ENCODE measurements around the gene ABR. TPM values are rescaled to one million over a fixed set of nuclear protein-coding genes. Genes with fewer than 3 reads are reported as not detected.
A peak's percentile ranks its signal among the peaks of the same experiment; 100 is the strongest.

The ABR gene
- total RNA-seq, 1 experiment from 2014 or later = 172 TPM

GRCh38 chr17:1147664-1148063, 32.1 kb downstream of the ABR start:
- Histone ChIP-seq H3K4me3 (ENCODE audit: low read depth in 2 of 2, low read length in 2 of 2) (no peak overlapping the region), H3K4me1 (ENCODE audit: control insufficient read depth, insufficient read depth, low read length) (no peaks in the 10 kb centered on the region), H3K36me3 (ENCODE audit: control insufficient read depth, insufficient read depth, low read length) (no peaks in the 10 kb centered on the region), H3K27ac (ENCODE audit: low read length) (no peak overlapping the region), H3K9me3 (ENCODE audit: control insufficient read depth, insufficient read depth, low read depth, low read length) (no peaks in the 10 kb centered on the region), H3K27me3 (ENCODE audit: control insufficient read depth, insufficient read depth, low read length) (no peaks in the 10 kb centered on the region)
- DNase-seq (ENCODE audit: low read depth, low spot score) = peak; percentile 39
- CTCF ChIA-PET = interaction anchor here (0.6 to 1.2 kb wide), 4 partner anchors 25 to 103 kb away, joined by 3 to 13 read pairs (median 4); no protein-coding TSS in a partner anchor
- ATAC-seq = peak; percentile 84
- intact Hi-C loops (cut with micrococcal nuclease; ENCODE audit: unreplicated experiment) = no loop called here
- in situ Hi-C loops (cut with HindIII; ENCODE audit: low pct_unique_long_range_greater_than_20kb, low sequenced_read_pairs) = no loop called here
- no TSS peak for BruUV-seq (replicated peaks)
- POLR2A ChIA-PET = no interaction called here
- no peak for TF ChIP-seq REST (IDR thresholded peaks at IDR 0.05; ENCODE audit: insufficient read depth in 1 of 2, low read depth in 2 of 2, low read length in 1 of 2)
- no peak for TF ChIP-seq TCF7L2 (IDR thresholded peaks at IDR 0.05; ENCODE audit: low read depth, low read length)
- no peak for TF ChIP-seq SIN3A (IDR thresholded peaks at IDR 0.05; ENCODE audit: borderline replicate concordance, insufficient read depth, low read depth, low read length)
- TF ChIP-seq POLR2AphosphoS5 (IDR thresholded peaks at IDR 0.05; ENCODE audit: low read depth, low read length) = no peak
- TF ChIP-seq CTCF (IDR thresholded peaks at IDR 0.05) = no peak; the same call in 1 of the 2 replicates

- no TSS peak for BruUV-seq (replicated peaks)
- ChIA-PET POLR2A (no interaction called here), CTCF (interaction anchor here (1.2 kb wide), 2 partner anchors 24 to 88 kb away, joined by 3 read pairs; no protein-coding TSS in a partner anchor)
- H3K27ac ChIP-seq (ENCODE audit: low read length) = no peak overlapping the region
- no peaks in the 10 kb centered on the region for H3K36me3 ChIP-seq (ENCODE audit: control insufficient read depth, insufficient read depth, low read length)
- H3K4me1 ChIP-seq (ENCODE audit: control insufficient read depth, insufficient read depth, low read length) = no peaks in the 10 kb centered on the region
- DNase-seq (ENCODE audit: low read depth, low spot score) (no peak), ATAC-seq (no peak)
- intact Hi-C loops (cut with micrococcal nuclease; ENCODE audit: unreplicated experiment) (no loop called here), in situ Hi-C loops (cut with HindIII; ENCODE audit: low pct_unique_long_range_greater_than_20kb, low sequenced_read_pairs) (no loop called here)
- no peak overlapping the region for H3K4me3 ChIP-seq (ENCODE audit: low read depth in 2 of 2, low read length in 2 of 2)
- TF ChIP-seq CTCF (IDR thresholded peaks at IDR 0.05) (no peak), POLR2AphosphoS5 (IDR thresholded peaks at IDR 0.05; ENCODE audit: low read depth, low read length) (no peak), SIN3A (IDR thresholded peaks at IDR 0.05; ENCODE audit: borderline replicate concordance, insufficient read depth, low read depth, low read length) (no peak), TCF7L2 (IDR thresholded peaks at IDR 0.05; ENCODE audit: low read depth, low read length) (no peak), REST (IDR thresholded peaks at IDR 0.05; ENCODE audit: insufficient read depth in 1 of 2, low read depth in 2 of 2, low read length in 1 of 2) (no peak)
- H3K9me3 ChIP-seq (ENCODE audit: control insufficient read depth, insufficient read depth, low read depth, low read length) = no peaks in the 10 kb centered on the region
- H3K27me3 ChIP-seq (ENCODE audit: control insufficient read depth, insufficient read depth, low read length) = no peaks in the 10 kb centered on the region
Measured at GRCh38 chr17:1146561-1147265, 33.1 kb downstream of the ABR start.
